IgD-negative memory B cell (primary cell): ENCODE data around the gene SELENOO. TPM values are rescaled to one million over a fixed set of nuclear protein-coding genes. Genes with fewer than 3 reads are reported as not detected.

ENCODE experiments used
- H3K27ac Mint-ChIP-seq, 3 donors: one replicate each; pipeline ENCODE4 v1.8.0; 2020 to 2022; ENCODE audit warnings: mild to moderate bottlenecking in 3 of 3, mixed read lengths in 3 of 3, moderate library complexity in 1 of 3
- H3K27me3 Mint-ChIP-seq: one replicate; pipeline ENCODE4 v1.8.0; 2021; ENCODE audit warnings: mixed read lengths
- H3K36me3 Mint-ChIP-seq: one replicate; pipeline ENCODE4 v1.8.0; 2020; ENCODE audit warnings: mild to moderate bottlenecking, mixed read lengths
- H3K4me1 Mint-ChIP-seq, 3 donors: one replicate each; pipeline ENCODE4 v1.8.0; 2020 to 2022; ENCODE audit warnings: mixed read lengths in 3 of 3, mild to moderate bottlenecking in 1 of 3
- H3K4me3 Mint-ChIP-seq, 4 donors: one replicate each; pipeline ENCODE4 v1.8.0; 2020 to 2022; ENCODE audit warnings: mild to moderate bottlenecking in 4 of 4, mixed read lengths in 4 of 4, moderate library complexity in 3 of 4
- H3K9me3 Mint-ChIP-seq, 3 donors: one replicate each; pipeline ENCODE4 v1.8.0; 2020 to 2021; ENCODE audit warnings: mixed read lengths in 3 of 3, mild to moderate bottlenecking in 1 of 3
- polyA plus RNA-seq: library from polyadenylated mRNA; unstranded; fragments of 300-500 nt; fragmentation: Illumina TruSeq; gene quantifications from one replicate; pipeline ENCODE4 v1.2.3, GENCODE V29; 2021

SELENOO gene
- polyA plus RNA-seq, 1 donor from 2014 or later, result 2.3 TPM

DNA sequence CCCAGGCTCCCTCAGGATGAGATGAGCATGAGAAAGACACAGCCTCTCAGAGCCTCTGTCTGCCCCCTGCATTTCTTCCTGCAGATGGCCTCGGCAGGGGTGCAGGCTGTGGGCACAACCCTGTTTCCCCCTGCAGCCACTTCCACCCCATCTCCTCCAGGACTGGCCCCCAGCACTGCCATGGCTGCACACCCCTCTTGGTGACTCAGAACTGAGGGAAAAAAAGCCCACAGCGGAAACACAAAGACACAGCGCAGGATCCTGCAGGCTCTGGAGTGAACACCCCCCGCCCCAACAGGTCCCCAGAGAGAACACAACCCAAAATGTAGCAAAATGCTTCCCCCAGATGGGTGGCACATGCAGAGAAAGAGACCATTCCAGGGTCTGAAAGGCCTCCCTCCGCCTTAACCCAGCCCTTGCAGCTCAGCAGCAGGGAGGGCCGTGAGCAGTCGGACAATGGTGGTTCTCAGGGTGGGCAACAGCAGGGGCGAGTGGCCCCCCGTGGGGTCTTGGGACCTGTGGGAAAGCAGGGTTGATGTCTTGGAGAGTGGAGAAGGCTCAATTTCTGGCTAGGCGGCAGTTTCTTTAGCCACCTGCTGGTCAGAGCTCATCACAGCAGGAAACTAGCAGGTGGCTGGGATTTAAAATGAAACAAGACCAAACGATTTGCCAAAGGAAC lies 36.1 kb downstream of the SELENOO start:
- peaks cover 0 to 23% (median 8%) of the 10 kb centered on the region in 3 donors for H3K4me1 Mint-ChIP-seq
- no peaks in the 10 kb centered on the region for H3K27me3 Mint-ChIP-seq
- peak overlapping the region in 1 of 4 donors; percentile 42 for H3K4me3 Mint-ChIP-seq
- peaks cover 2% of the 10 kb centered on the region for H3K36me3 Mint-ChIP-seq
- peak overlapping the region in 2 of 3 donors; percentile 19 to 43 for H3K27ac Mint-ChIP-seq
- H3K9me3 Mint-ChIP-seq, result no peaks in the 10 kb centered on the region

DNA sequence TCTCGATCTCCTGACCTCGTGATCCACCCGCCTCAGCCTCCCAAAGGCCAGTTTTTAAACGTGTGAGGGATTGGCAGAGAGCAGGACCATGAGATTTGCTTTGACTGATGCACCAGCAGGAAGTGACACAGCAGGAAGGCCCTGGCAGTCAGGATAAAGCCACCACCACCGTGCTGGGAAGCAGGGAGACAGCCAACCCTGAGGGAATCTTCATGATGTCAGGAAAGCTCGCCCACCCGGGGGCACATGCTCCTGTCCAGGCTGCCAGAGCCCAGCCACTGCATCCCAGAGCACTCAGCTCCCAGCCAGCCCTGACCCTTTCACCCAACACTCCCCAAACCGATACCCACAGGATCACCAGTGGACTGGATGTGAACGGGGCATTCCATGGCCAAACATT lies 37.9 kb downstream of the SELENOO start:
- Mint-ChIP-seq H3K27me3 (no peaks in the 10 kb centered on the region), H3K9me3 (no peaks in the 10 kb centered on the region), H3K36me3 (peaks cover 2% of the 10 kb centered on the region), H3K4me3 (no peak overlapping the region), H3K27ac (no peak overlapping the region), H3K4me1 (peaks cover 2 to 30% (median 17%) of the 10 kb centered on the region in 3 donors)

GRCh38 chr22:50242406-50242949 lies 41.7 kb downstream of the SELENOO start:
- H3K27ac Mint-ChIP-seq, result peak overlapping the region in 1 of 3 donors; percentile 51
- no peaks in the 10 kb centered on the region for H3K27me3 Mint-ChIP-seq

DNA sequence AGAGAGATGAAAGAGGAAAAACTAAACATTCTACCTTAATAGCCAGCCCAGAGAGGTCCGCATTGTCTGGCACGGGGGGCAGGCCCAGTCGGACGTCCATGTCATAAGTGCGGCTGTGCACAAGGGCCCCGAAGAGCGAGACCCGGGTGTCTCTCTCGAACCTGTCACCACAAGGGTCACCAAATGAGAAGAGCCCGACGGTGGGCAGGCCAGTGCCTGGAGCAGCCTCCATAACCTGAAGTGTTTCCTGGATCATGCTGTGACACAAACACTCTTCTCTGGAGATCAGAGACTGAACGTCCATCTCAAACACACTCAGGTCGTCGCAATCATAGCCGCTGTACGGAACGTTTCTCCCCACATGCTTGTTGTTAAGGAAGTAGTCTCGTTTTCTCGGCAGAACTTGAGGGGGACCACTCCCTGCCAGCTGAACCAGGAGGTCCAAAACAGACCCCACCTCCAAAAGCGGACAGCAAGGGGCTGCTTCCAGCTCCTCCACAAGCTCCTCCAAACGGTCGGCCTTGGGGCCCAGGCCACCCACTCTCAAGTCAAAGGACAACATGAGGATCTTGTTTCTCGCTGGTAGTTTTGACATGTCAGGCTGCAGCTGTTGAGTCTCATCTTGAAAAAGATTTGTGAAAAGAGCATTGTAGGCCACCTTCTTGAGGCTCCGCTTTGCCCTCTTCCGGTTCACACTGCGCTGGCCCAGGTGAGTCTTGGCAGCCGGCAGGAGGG lies 43.0 kb downstream of the SELENOO start:
- H3K36me3 Mint-ChIP-seq, result peaks cover 2% of the 10 kb centered on the region
- H3K9me3 Mint-ChIP-seq, result no peaks in the 10 kb centered on the region
- no peaks in the 10 kb centered on the region for H3K27me3 Mint-ChIP-seq
- H3K27ac Mint-ChIP-seq, result peak overlapping the region; percentile 91 to 100 (median 96)
- peak overlapping the region; percentile 90 to 99 (median 98) for H3K4me3 Mint-ChIP-seq
- peaks cover 17 to 29% (median 28%) of the 10 kb centered on the region in 3 donors for H3K4me1 Mint-ChIP-seq

More at GRCh38 chr22:50242406-50242949, 41.7 kb downstream of the SELENOO start:
- H3K36me3 Mint-ChIP-seq, result peaks cover 2% of the 10 kb centered on the region
- peaks cover 17 to 26% (median 24%) of the 10 kb centered on the region in 3 donors for H3K4me1 Mint-ChIP-seq
- no peaks in the 10 kb centered on the region for H3K9me3 Mint-ChIP-seq
- peak overlapping the region; percentile 90 to 99 (median 98) for H3K4me3 Mint-ChIP-seq

DNA sequence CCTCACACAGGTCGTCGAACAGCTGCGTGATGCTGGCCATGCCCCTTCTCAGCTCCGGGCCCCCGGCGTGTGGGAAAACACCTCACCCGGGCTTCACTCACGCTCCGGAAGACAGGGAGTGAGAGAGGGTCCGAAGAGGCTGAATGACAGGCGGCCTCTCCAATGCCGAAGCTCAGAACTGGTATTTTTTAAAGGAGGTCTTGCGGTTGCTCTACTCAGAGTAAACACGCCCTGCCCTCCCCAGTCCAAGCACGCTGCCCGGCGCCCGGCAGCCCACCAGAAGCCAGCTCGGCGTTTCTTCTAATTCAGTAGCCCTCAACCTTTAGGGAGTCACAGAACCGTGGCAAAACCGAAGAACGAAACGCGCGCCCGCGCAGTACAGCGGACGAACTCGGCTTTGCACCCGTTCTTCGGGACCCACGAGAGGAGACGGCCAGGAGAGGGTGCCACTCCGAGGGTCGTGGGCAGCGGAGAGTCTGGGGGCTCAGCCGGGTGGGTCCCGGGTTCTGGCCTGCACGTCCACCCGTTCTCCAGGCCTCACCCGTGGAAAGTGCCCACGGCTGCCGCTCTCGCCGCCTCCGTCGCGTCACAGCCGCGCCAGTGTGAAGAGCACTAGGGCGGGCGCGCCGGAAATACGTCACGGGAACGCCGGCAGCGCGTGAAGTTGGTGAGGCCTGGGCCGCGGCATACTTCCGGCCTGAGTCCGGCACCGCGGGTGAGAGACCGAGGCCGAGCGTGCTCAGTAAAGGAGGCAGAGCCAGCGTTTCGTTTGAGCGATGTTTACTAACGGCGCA lies 43.8 kb downstream of the SELENOO start, which contains the start of gene TUBGCP6:
TSS of gene TUBGCP6 (minus strand) at position 604 of the 794 bp plus-strand sequence. CDS start at position 40, 564 bp downstream.
- peak within 1 kb of the TSS; percentile 91 to 100 (median 96) for H3K27ac Mint-ChIP-seq
- H3K9me3 Mint-ChIP-seq, result no peaks in the 10 kb centered on the region
- H3K4me1 Mint-ChIP-seq, result peaks cover 17 to 29% (median 28%) of the 10 kb centered on the region in 3 donors
- H3K4me3 Mint-ChIP-seq, result peak within 1 kb of the TSS; percentile 90 to 99 (median 98)
- H3K36me3 Mint-ChIP-seq, result peaks cover 2% of the 10 kb centered on the region
- H3K27me3 Mint-ChIP-seq, result no peaks in the 10 kb centered on the region

DNA sequence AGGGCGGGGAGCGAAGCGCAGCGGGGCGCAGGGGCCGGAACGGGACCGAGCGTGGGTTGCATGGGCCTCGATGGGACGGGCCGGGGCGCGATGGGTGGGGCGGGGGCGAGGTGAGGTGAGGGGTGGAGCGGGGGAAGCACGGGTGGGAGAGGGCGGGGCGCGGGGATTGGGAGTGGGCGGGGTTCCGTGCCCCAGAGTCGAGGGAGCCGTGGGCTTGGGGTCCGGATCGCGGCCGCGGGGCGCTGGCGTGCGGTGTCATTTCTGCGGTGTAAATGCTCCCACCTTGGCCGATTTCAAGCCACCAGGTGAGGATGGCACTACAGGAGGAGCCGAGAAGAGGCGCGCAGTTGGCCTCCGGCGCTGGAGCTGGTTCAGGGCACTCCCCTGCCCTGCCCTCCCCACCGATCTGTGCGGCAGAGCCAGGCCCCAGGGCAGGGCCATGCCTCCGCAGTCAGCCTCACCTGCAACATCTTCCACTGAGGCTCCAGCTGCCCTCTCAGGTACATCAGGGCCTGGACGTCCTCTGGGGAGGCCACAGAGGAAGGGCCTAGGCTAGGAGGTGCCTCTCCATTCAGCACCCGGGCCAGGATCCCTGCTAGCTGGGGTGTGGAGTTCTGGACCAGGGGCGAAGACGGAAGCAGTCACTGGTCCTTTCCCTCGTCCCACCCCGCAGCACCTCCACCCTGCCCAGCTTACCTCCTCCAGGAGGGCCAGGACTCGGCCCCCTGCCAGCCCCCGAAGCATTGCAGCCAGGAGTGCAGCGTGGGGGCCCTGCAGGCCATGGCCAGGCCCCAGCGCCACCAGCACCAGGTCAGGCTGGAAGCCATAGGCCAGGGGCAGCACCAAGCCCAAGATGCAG lies 44.6 kb downstream of the SELENOO start:
- Mint-ChIP-seq H3K4me1 (peaks cover 17 to 32% (median 31%) of the 10 kb centered on the region in 3 donors), H3K36me3 (peaks cover 2% of the 10 kb centered on the region), H3K9me3 (no peaks in the 10 kb centered on the region), H3K27me3 (no peaks in the 10 kb centered on the region), H3K27ac (peak overlapping the region; percentile 91 to 100 (median 96)), H3K4me3 (peak overlapping the region; percentile 90 to 99 (median 98))

GRCh38 chr22:50246242-50247175 lies 45.7 kb downstream of the SELENOO start:
- H3K27ac Mint-ChIP-seq, result peak overlapping the region in 2 of 3 donors; percentile 51 to 94
- no peaks in the 10 kb centered on the region for H3K27me3 Mint-ChIP-seq
- H3K4me1 Mint-ChIP-seq, result peaks cover 17 to 29% (median 27%) of the 10 kb centered on the region in 3 donors
- peaks cover 2% of the 10 kb centered on the region for H3K36me3 Mint-ChIP-seq
- H3K4me3 Mint-ChIP-seq, result peak overlapping the region; percentile 32 to 99 (median 80)
- no peaks in the 10 kb centered on the region for H3K9me3 Mint-ChIP-seq

- Mint-ChIP-seq H3K27me3 (no peaks in the 10 kb centered on the region), H3K9me3 (no peaks in the 10 kb centered on the region), H3K27ac (peak overlapping the region; percentile 51 to 94 (median 93)), H3K36me3 (peaks cover 2% of the 10 kb centered on the region), H3K4me1 (peaks cover 20 to 25% (median 22%) of the 10 kb centered on the region in 3 donors), H3K4me3 (peak overlapping the region in 3 of 4 donors; percentile 67 to 87 (median 77))
Measured at GRCh38 chr22:50247748-50248147, 46.9 kb downstream of the SELENOO start.

DNA sequence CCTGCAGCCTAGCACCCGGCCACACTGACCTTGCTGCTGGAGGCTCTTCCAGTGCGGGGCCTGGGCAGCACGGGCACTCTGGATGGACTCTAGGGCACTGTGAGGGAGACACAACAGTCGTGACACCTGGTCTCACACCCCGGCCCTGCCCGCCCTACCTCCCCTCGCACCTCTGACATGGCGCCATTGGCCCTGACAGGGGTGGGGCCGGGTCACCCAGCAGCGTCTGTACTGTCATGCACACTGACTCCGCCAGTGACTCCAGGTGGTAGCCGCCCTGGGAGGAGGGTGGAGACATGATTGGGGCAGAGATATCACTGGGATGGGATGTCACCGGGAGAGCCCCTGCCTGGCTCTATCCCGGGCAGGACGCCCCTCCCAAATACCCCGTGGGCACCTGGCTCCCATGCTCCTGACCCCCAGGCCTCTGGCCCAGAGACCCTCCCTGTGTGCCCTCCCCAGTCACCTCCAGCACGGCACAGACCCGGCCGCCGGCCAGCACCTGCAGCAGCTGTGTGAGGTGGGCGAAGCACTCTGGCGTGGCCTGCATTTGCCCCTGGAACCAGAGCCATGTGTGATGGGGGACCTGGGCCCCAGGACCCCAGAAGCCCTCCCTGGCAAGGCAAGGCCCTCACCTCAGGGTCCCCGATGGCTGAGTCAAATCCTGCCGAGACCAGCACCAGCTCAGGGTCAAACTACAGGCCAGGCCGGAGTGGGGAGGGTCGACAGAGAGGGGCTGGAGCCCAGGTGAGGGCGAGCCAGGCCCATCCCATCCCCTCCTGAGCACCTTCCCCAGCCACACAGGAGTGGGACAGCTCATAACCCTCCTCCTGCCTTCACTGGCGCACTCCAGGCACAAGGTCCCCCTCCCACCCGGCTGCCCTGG lies 47.6 kb downstream of the SELENOO start:
- peaks cover 2% of the 10 kb centered on the region for H3K36me3 Mint-ChIP-seq
- H3K27ac Mint-ChIP-seq, result peak overlapping the region; percentile 51 to 94 (median 93)
- no peaks in the 10 kb centered on the region for H3K9me3 Mint-ChIP-seq
- peaks cover 19 to 24% (median 22%) of the 10 kb centered on the region in 3 donors for H3K4me1 Mint-ChIP-seq
- no peaks in the 10 kb centered on the region for H3K27me3 Mint-ChIP-seq
- H3K4me3 Mint-ChIP-seq, result peak overlapping the region in 2 of 4 donors; percentile 60 to 77

DNA sequence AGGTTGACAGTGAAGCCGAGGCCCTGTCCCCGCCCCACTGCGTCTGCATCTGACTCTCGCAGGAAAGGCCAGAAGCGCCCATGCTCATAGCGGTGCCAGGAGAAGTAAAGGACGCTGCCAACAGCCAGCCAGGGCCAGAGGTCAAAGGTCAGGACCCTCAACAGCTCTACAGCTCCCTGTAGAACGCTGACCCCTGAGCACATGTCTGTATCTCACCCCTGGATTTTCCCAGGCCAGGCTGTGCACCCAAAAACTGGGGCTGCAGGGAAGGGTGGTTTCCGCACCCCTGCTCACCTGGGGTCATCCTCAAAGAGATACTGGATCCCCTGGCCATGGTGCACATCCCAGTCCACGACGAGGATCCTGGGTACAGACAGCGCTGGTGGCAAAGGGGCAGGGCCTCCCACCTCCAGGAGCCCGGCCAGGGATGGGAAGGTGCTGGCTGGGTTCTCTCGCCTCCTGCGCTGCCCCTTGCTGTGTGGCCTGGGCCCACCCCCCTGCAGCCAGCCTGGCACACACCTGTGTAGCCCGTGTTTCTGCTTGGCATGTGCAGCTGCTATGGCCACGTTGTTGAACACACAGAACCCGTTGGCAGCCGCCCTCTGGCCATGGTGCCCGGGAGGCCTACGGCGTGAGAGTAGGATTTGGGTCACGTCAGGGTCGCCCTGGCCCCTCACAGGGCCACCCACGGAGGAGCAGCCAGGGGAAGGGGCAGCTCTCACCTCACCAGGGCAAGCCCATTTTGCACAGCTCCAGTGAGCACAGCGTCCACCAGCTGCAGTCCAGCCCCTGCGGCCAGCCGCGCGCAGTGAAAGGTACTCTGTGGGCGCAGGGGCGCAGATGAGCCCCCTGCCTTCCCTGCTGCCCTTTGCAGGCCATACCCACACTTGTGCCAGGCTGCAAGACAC lies 48.8 kb downstream of the SELENOO start:
- no peaks in the 10 kb centered on the region for H3K9me3 Mint-ChIP-seq
- peak overlapping the region in 1 of 3 donors; percentile 73 for H3K27ac Mint-ChIP-seq
- peaks cover 13 to 22% (median 15%) of the 10 kb centered on the region in 3 donors for H3K4me1 Mint-ChIP-seq
- peak overlapping the region in 3 of 4 donors; percentile 38 to 90 (median 88) for H3K4me3 Mint-ChIP-seq
- no peaks in the 10 kb centered on the region for H3K27me3 Mint-ChIP-seq
- H3K36me3 Mint-ChIP-seq, result peaks cover 2% of the 10 kb centered on the region

DNA sequence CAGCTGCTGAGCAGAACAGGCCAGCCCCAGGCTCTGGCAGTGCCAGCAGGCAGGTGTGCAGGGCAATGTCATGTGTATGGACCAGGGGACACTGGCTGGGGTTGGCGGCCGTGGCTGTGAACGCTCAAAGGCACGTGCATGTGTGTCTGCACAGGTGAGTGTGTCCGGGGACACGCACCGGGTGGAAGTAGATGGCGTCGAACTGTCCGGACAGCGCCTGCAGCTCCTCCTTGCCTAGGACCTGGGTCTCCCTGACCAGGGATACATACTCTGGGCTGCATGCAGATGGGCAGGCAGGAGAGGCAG lies 49.4 kb downstream of the SELENOO start:
- Mint-ChIP-seq H3K36me3 (no peaks in the 10 kb centered on the region), H3K27me3 (no peaks in the 10 kb centered on the region), H3K27ac (peak overlapping the region in 2 of 3 donors; percentile 31 to 73), H3K9me3 (no peaks in the 10 kb centered on the region), H3K4me3 (peak overlapping the region; percentile 54 to 90 (median 72)), H3K4me1 (peaks cover 9 to 19% (median 13%) of the 10 kb centered on the region in 3 donors)
